ENCODE measurements around the gene PLP1. TPM values are rescaled to one million over a fixed set of nuclear protein-coding genes. Genes with fewer than 3 reads are reported as not detected.

The PLP1 gene
- 1 to 10 TPM in 1 of 6 experiments, under 1 TPM in 5; 0.12 to 1.2 (median 0.50) TPM for total RNA-seq (2021; fragmentation: NEBNext Ultra II Directional; extraction: Animal tissue kit (Norgen Biotek cat#: 25700))
- long read RNA-seq, partial matches to known transcripts = 0 of 1 reads
- long read RNA-seq, other reads (novel, unspliced or antisense) = 0 of 1 reads

DNA sequence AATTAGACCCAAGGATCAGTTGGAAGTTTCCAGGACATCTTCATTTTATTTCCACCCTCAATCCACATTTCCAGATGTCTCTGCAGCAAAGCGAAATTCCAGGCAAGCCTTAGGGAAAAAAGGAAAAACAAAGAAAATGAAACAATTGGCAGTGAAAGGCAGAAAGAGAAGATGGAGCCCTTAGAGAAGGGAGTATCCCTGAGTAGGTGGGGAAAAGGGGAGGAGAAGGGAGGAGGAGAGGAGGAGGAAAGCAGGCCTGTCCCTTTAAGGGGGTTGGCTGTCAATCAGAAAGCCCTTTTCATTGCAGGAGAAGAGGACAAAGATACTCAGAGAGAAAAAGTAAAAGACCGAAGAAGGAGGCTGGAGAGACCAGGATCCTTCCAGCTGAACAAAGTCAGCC is at the start of gene PLP1:
Gene PLP1 (plus strand): TSS at position 295 of the 400 bp plus-strand sequence. CDS start 156 bp downstream, outside the sequence.
- Mint-ChIP-seq H3K27me3 (ENCODE audit: insufficient read depth) (peaks cover 20% of the 10 kb centered on the region), H3K4me1 (ENCODE audit: low read depth) (peaks cover 10% of the 10 kb centered on the region), H3K27ac (no peak within 1 kb of the TSS), H3K4me3 (peak within 1 kb of the TSS; percentile 46), H3K9me3 (no peaks in the 10 kb centered on the region), H3K36me3 (ENCODE audit: low read depth) (no peaks in the 10 kb centered on the region)
- DNase-seq = no peak
- TF ChIP-seq, protein P1, sequence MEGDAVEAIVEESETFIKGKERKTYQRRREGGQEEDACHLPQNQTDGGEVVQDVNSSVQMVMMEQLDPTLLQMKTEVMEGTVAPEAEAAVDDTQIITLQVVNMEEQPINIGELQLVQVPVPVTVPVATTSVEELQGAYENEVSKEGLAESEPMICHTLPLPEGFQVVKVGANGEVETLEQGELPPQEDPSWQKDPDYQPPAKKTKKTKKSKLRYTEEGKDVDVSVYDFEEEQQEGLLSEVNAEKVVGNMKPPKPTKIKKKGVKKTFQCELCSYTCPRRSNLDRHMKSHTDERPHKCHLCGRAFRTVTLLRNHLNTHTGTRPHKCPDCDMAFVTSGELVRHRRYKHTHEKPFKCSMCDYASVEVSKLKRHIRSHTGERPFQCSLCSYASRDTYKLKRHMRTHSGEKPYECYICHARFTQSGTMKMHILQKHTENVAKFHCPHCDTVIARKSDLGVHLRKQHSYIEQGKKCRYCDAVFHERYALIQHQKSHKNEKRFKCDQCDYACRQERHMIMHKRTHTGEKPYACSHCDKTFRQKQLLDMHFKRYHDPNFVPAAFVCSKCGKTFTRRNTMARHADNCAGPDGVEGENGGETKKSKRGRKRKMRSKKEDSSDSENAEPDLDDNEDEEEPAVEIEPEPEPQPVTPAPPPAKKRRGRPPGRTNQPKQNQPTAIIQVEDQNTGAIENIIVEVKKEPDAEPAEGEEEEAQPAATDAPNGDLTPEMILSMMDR (IDR thresholded peaks at IDR 0.05) = no peak

DNA sequence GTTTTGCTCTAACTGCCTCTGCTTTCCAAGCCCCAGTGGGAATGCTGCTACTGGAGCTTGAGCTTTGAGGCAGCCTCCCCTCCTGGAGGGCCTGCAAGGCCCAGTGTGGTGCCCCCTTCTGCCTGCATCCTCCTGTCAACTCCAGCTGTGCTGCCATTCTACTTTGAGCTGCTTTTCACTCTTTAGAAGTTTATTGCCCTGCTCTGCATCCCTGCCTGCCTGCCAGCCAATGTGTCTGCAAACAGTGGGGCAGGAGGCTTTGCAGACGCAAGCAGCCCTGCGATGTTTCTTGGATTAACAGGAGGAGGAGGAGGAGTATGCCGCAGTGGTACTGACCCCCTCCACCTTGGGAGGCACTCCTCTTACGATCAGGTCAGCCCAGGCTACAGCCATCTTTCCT is 49.5 kb upstream of the PLP1 start:
- H3K27me3 Mint-ChIP-seq (ENCODE audit: insufficient read depth) = peaks cover 2% of the 10 kb centered on the region
- no peak overlapping the region for H3K27ac Mint-ChIP-seq
- no peak for DNase-seq
- H3K36me3 Mint-ChIP-seq (ENCODE audit: low read depth) = no peaks in the 10 kb centered on the region
- TF ChIP-seq, protein P1 (IDR thresholded peaks at IDR 0.05) = no peak
- no peak overlapping the region for H3K4me3 Mint-ChIP-seq
- no peaks in the 10 kb centered on the region for H3K9me3 Mint-ChIP-seq
- H3K4me1 Mint-ChIP-seq (ENCODE audit: low read depth) = peaks cover 39% of the 10 kb centered on the region

DNA sequence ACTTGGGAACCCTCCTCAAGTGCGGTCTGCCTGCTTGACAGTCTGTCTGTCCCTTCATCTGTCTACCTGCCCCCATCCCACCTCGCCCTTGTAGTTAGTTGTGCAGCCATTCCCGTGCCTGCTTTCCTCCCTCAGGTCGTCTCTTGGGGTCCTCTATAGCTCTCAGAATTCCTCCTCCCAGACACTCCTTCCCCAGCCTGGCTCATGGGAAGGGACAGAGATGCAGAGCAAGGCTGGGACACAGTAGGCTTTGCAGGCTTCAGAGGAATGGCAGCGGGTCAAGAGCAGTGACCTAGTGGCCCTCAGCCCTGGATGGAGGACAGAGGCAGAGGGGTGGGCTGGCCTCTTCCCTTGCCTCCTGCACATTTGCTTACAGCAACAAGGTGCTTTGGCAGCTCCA is 47.6 kb upstream of the PLP1 start:
- Mint-ChIP-seq H3K36me3 (ENCODE audit: low read depth) (no peaks in the 10 kb centered on the region; the same call in 1 of the 2 replicates), H3K4me3 (no peak overlapping the region)
- TF ChIP-seq, protein P1 (IDR thresholded peaks at IDR 0.05) = no peak

GRCh38 chrX:103730147-103730795 is 46.4 kb upstream of the PLP1 start:
- H3K27me3 Mint-ChIP-seq (ENCODE audit: insufficient read depth) = no peaks in the 10 kb centered on the region; the same call in 1 of the 2 replicates

More for the DNA sequence above, 47.6 kb upstream of the PLP1 start:
- no peak overlapping the region for H3K27ac Mint-ChIP-seq
- H3K4me1 Mint-ChIP-seq (ENCODE audit: low read depth) = peaks cover 50% of the 10 kb centered on the region
- DNase-seq = no peak
- H3K9me3 Mint-ChIP-seq = no peaks in the 10 kb centered on the region
- no peaks in the 10 kb centered on the region; the same call in 1 of the 2 replicates for H3K27me3 Mint-ChIP-seq (ENCODE audit: insufficient read depth)

GRCh38 chrX:103730796-103731493 is 45.7 kb upstream of the PLP1 start:
- Mint-ChIP-seq H3K4me3 (peak overlapping the region; percentile 63), H3K4me1 (ENCODE audit: low read depth) (peaks cover 58% of the 10 kb centered on the region), H3K9me3 (no peaks in the 10 kb centered on the region), H3K36me3 (ENCODE audit: low read depth) (no peaks in the 10 kb centered on the region; the same call in 1 of the 2 replicates), H3K27me3 (ENCODE audit: insufficient read depth) (no peaks in the 10 kb centered on the region; the same call in 1 of the 2 replicates), H3K27ac (peak overlapping the region; percentile 98)
- TF ChIP-seq, protein P1 (IDR thresholded peaks at IDR 0.05) = no peak
- peak; percentile 67 for DNase-seq

More at GRCh38 chrX:103730147-103730795, 46.4 kb upstream of the PLP1 start:
- Mint-ChIP-seq H3K27ac (peak overlapping the region; percentile 98), H3K4me1 (ENCODE audit: low read depth) (peaks cover 58% of the 10 kb centered on the region), H3K36me3 (ENCODE audit: low read depth) (no peaks in the 10 kb centered on the region; the same call in 1 of the 2 replicates), H3K9me3 (no peaks in the 10 kb centered on the region), H3K4me3 (peak overlapping the region; percentile 63)
- TF ChIP-seq, protein P1 (IDR thresholded peaks at IDR 0.05) = no peak
- DNase-seq = no peak

Data from HFFc6 (cell line).